ENCODE data around the gene PKP3. TPM values are rescaled to one million over a fixed set of nuclear protein-coding genes. Genes with fewer than 3 reads are reported as not detected.
"Not testable (repeated sequence)": the region's sequence is repeated elsewhere in the genome, so short reads cannot be mapped to it uniquely, and the experiment has no call there.

PKP3 gene
- total and polyA plus RNA-seq, 8 donors, result 11.0 to 48.6 (median 13.9) TPM

- Histone ChIP-seq H3K36me3 (no peaks in the 10 kb centered on the region), H3K4me3 (no peak overlapping the region), H3K27ac (no peak overlapping the region), H3K4me1 (no peaks in the 10 kb centered on the region), H3K9me3 (peaks cover 0 to 19% of the 10 kb centered on the region in 2 donors), H3K27me3 (peaks cover 0 to 10% of the 10 kb centered on the region in 2 donors)
- DNase-seq (no peak), ATAC-seq (no peak)
- intact Hi-C loops (cut with DNase I), result no loop called here
- no peak for TF ChIP-seq CTCF (IDR thresholded peaks at IDR 0.05)
Observed at GRCh38 chr11:386483-386882, 7.5 kb upstream of the PKP3 start.

- Histone ChIP-seq H3K4me1 (no peaks in the 10 kb centered on the region), H3K27ac (no peak overlapping the region), H3K36me3 (no peaks in the 10 kb centered on the region), H3K4me3 (no peak overlapping the region), H3K27me3 (peaks cover 0 to 2% of the 10 kb centered on the region in 2 donors), H3K9me3 (peaks cover 0 to 19% of the 10 kb centered on the region in 2 donors)
- no peak for TF ChIP-seq CTCF (IDR thresholded peaks at IDR 0.05)
- intact Hi-C loops (cut with DNase I), result no loop called here
- ATAC-seq, result no peak
- no peak for DNase-seq
Observed at GRCh38 chr11:387193-387793, 6.7 kb upstream of the PKP3 start.

- peaks cover 0 to 19% of the 10 kb centered on the region in 2 donors for H3K9me3 ChIP-seq
- ATAC-seq; H3K27me3 ChIP-seq; DNase-seq; H3K27ac ChIP-seq; intact Hi-C loops (cut with DNase I); H3K36me3 ChIP-seq; H3K4me3 ChIP-seq; H3K4me1 ChIP-seq: not testable (repeated sequence)
Observed at GRCh38 chr11:389369-389768, 4.6 kb upstream of the PKP3 start.

GRCh38 chr11:390175-390574 is 3.8 kb upstream of the PKP3 start:
- Histone ChIP-seq H3K9me3 (peaks cover 0 to 19% of the 10 kb centered on the region in 2 donors), H3K27me3 (no peaks in the 10 kb centered on the region), H3K27ac (no peak overlapping the region), H3K36me3 (no peaks in the 10 kb centered on the region), H3K4me3 (no peak overlapping the region), H3K4me1 (no peaks in the 10 kb centered on the region)
- TF ChIP-seq CTCF (IDR thresholded peaks at IDR 0.05), result no peak
- ATAC-seq (no peak), DNase-seq (no peak)
- intact Hi-C loops (cut with DNase I), result no loop called here

- H3K27me3 ChIP-seq, result peaks cover 0 to 5% of the 10 kb centered on the region in 2 donors
- ATAC-seq (no peak), DNase-seq (no peak)
- H3K4me1 ChIP-seq, result peaks cover 0 to 6% of the 10 kb centered on the region in 2 donors
- intact Hi-C loops (cut with DNase I), result no loop called here
- TF ChIP-seq CTCF (IDR thresholded peaks at IDR 0.05), result no peak
- H3K4me3 ChIP-seq, result no peak overlapping the region
- no peak overlapping the region for H3K27ac ChIP-seq
- H3K9me3 ChIP-seq, result peaks cover 0 to 10% of the 10 kb centered on the region in 2 donors
- no peaks in the 10 kb centered on the region for H3K36me3 ChIP-seq
Observed at GRCh38 chr11:391117-392017, 2.6 kb upstream of the PKP3 start.
